ENCODE data around the gene XYLB.
"Not testable (repeated sequence)": the region's sequence is repeated elsewhere in the genome, so short reads cannot be mapped to it uniquely, and the experiment has no call there.

XYLB gene

DNA sequence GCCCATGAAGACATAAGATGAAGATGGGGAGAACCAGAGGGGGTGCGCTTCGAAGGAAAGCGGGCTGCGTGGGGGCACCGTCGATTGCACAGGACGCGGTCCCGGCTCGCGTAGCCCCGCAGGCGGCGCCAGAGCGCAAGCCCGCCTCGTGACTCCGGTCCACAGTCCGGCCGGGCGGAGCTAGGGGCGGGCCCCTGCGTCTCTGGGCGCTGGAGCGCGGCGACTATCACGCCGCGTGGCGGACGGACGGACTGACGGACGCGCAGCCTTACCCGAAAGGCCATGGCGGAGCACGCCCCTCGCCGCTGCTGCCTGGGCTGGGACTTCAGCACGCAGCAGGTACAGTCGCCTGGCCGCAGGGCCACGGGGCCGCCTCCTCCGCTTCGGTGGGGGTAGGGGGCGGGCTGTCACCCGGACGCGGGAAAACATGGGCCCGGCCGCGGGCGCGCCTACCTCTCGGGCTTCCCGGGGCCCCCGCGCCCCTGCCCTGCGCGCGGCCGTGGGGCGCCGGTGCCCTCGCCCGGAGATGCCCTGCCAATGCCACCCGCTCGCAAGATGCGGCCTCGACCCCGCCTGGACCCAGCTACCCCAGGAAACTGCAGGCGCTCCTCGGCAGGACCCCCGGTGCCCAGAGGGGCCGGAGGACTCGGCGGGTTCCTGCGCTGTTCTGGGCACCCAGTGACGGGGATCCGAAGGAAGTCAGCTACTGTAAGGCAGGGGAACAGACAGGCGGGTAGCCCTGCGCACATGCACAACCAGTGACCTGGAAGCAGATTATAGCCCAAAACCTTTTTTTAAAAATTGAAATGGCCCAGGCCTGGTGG, at the start of gene XYLB:
Gene XYLB (plus strand): TSS at position 199 of the 824 bp plus-strand sequence. CDS start 84 bp downstream, at position 283.
- peak; percentile 64 for DNase-seq

GRCh38 chr3:38297053-38297452, 49.5 kb upstream of the XYLB start:
- DNase-seq, result not testable (repeated sequence)

DNA sequence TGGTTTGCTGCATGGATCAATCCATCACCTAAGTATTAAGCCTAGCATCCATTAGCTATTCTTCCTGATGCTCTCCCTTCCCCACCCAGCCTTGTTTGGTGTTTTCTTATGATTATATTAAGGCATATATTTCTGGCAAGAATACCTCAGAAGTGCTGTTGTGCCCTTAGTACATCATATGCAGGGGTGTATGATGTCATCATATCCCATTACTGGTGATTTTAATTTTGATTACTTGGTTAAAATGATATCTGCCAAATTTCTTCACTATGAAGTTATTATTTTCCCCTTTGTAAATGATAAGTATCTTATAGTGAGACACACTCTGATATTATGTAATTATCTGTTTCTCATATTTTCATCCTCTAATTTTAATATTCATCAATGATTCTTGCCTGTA, 49.0 kb upstream of the XYLB start:
- no peak for DNase-seq

DNA sequence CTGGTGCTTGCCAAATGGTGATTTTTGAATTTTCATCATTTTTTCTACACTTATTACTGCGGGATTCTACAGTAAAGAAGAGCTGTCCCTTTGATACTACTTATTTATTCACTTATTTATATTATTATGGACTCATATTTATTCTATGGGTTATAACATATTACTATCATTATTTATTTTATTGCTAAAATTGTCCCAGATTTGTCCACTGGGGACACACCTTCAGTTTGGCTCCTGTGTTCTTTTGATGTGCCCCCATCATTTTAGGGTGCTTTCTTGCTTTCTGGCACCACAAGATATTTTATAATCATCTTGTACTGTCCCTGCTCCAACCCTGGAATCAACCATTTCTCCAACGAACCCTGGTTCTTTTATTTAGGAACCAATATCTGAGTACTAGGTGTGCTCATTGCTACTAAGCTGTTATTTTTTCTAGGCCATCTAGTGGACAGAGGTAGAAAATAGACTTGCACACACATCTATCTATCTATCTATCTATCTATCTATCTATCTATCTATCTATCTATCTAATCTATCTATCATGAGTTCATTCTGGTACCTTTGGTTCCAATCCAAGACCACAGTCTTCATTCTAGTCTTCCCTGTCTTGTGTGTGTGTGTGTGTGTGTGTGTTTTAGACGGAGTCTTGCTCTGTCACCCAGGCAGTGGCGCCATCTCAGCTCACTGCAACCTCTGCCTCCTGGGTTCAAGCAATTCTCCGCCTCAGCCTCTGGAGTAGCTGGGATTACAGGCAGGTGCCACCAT, 48.5 kb upstream of the XYLB start:
- DNase-seq, result no peak

DNA sequence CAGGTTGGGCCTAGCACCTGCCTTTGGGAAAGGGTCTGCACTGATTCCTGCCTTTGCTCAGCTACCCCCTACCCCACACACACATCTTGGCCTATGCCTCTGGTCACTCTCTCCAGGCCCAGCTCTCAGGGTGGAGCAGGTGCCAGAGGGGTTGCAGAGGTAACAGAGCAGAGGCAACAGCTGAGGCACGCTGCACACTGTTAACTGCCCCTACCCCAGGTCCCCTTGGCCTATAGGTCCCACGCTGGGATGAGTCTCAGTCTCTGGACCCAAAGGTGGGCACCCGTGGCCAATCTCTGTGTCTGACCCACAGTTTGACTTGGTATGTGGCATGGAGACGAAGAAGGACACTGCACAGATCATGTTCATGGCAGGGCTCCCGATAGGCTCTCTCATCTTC, 39.6 kb upstream of the XYLB start:
- no peak for DNase-seq

- no peak for DNase-seq
Measured at GRCh38 chr3:38307599-38307998, 39.0 kb upstream of the XYLB start.

DNA sequence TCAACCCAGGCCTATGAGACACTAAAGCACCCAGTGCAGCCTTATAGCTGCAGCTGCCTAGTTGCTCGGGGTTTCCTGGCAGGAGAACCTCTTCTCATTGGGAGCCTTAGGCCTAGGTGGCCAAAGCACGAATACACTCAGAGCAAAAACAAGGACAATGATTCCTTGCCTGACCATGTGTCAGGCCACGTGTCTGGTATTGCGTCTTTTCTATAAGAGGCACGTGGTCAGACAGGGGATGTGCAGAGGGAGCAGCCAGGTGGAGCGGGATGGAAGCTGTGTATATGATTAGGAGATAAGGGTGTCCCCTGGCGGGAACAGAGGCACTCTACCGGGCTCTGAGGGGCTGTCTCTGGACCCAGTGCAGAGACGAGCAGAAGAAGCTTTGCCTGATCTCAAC, 38.1 kb upstream of the XYLB start:
- DNase-seq, result no peak

DNA sequence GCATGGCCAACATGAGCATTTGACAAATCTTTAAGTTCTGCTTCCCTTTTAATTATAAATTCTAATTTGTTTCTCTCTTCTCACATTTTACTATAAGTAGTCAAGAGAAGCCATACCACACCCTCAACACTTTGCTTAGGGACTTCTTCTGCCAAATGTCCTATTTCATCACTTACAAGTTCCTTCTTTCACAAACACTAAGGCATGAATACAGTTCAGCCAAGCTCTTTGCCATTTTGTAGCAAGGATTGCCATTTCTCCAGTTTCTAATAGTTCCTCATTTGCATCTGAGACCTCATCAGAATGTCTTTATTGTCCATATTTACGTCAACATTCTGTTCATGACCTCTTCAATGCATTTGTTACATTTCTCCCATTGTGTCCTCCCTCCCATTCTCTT, 35.1 kb upstream of the XYLB start:
- no peak for DNase-seq

GRCh38 chr3:38311941-38312340, 34.6 kb upstream of the XYLB start:
- DNase-seq, result no peak

DNA sequence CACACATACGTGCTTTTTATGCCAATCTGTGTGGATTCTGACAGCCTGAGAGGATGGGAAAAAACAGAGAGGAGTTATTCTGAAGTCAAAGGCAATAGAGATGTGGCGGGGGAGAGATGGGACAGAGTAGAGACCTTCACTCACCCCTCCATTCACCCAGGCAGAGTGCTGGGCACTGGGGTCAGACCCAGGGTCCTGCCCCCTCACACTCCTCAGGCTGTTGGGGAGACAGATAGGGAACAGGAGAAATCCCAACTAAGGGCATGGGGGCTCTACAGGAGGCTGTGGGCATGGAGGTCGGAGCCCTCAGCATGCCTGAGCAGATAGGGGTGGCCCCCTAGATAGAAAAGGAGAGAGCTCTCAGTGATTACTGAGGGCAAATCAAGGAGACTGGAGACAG, 34.2 kb upstream of the XYLB start:
- DNase-seq, result no peak

- no peak for DNase-seq
Measured at GRCh38 chr3:38313263-38313662, 33.3 kb upstream of the XYLB start.

DNA sequence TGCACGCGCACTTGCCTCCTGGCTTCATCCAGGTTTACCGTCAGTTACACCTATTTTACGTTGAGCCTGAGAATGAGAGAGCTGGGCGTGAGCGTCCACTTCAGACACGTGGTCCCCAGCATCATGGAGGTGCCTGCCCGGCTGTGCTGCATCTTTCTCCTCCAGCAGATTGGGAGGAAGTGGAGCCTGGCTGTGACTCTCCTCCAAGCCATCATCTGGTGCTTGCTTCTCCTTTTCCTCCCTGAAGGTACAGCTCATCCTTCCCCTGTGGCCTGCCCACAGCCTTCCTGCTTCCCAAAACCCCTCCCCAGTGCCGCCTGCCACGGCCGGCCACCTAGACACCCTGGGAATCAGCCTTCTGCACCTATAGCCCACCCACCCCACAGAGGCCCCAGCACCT, 32.9 kb upstream of the XYLB start:
- no peak for DNase-seq

- no peak for DNase-seq
Measured at GRCh38 chr3:38314112-38314763, 32.3 kb upstream of the XYLB start.

DNA sequence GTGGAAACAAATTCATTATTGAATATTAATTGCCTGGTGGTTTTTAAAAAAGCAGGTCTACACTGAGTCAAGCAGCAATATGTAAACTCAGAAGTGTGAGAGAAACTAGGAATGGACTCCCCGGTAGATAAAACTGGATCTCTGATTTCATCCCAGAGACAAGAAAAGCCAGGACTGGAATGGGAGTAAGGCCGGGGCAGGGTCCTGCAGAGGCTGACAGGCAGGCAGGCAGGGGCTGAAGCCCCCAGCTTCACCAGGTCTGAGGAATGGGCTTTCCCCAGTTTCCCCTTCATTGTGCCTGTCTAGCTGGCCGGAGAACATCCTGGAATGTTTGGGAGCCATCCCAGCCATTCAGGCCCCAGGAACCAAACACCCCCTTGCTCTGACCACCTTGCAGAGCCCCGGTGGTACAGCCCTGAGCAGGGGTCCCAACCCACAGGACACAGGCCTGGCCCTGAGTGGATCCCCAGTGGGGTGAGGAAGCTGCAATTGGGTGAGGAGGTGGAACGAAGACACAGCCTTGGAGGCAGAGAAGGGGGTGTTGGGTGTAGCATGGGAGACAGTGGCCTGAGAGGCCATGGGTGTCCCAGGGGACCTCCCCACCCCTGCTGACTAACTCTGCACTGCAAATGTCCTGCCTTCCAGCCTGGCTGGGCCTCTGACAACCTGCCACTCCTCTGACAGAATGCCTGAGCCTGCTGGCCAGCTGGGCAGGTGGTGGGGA, 31.7 kb upstream of the XYLB start:
- no peak for DNase-seq

GRCh38 chr3:38315488-38316230, 30.9 kb upstream of the XYLB start:
- no peak for DNase-seq

GRCh38 chr3:38316356-38317191, 30.0 kb upstream of the XYLB start:
- no peak for DNase-seq

GRCh38 chr3:38317192-38317759, 29.3 kb upstream of the XYLB start:
- DNase-seq, result no peak

DNA sequence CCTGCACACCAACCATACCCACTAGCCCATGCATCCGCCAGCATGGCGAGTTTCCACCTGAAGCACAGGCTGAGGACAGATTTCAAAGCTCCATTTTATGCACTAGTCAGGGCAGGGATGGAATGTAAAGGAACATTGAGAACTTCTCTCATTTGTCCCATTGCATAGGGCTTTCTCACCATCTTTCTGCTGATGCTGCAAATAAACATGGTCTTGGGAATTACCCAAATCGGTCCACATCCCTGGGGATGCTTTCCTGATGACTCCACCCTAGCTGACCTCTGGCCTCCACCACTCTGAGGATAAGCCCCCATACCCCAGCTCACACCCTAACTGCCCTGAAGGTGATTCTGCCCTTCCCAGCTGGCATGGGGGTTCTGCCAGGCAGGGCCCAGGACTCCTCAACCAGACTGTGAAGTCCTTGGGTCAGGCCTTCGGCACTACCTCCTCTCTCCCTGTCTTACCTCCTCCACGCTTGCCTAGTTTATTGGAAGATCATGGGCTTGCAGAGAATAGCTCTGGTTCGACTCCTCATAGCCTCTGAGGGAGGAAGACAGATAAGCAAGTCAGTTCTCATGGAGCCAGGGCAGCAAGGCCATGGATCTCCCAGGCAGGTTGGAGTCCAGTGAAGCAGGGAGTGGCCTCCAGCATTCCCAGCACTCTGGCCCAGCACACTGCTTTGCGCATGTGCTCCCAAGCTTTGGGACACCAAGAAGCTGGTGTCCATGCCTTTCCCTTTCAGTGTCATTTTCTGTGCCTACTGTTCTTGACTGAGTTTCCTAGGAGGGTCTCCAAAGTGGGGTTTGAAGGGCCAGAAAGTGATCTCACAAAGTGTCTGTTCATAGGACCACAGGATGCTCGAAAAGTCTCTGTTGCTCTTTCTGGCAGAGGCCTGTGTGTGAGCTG, 27.6 kb upstream of the XYLB start:
- no peak for DNase-seq

- not testable (repeated sequence) for DNase-seq
Measured at GRCh38 chr3:38320638-38321037, 25.9 kb upstream of the XYLB start.

DNA sequence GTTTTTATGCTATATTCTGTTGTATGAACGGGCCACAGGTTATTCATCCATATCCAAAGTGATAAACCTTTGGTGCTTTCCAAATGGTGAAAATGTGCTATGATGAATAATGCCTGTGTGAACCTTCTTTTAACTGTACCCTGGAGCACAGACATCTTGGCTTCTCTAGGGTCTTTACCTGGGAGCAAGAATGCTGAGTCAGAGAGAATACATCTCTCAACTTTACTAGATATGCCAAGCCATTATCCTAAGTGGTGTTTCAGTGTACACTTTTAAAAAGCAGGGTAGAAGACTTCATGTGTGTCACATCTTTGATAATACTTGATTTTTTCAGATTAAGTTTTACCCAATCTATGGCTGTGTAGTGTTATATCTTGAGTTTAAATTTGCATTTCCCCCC, 23.5 kb upstream of the XYLB start:
- DNase-seq, result no peak
